Stimulated activated naive CD8-positive, alpha-beta T cell treated with anti-CD3 and anti-CD28 coated beads, Interleukin-15, Interleukin-2, amounts not matched to agents 100 ng/mL and 50 ng/mL, for 24 hours (primary cell): ENCODE results near the gene FRMPD1.
A peak's percentile ranks its signal among the peaks of the same experiment; 100 is the strongest.
"Not testable (repeated sequence)": the region's sequence is repeated elsewhere in the genome, so short reads cannot be mapped to it uniquely, and the experiment has no call there.

ENCODE experiments used
- H3K27ac Mint-ChIP-seq: one replicate; pipeline ENCODE4 v1.8.0; 2021; ENCODE audit warnings: mild to moderate bottlenecking, mixed read lengths
- H3K27me3 Mint-ChIP-seq: one replicate; pipeline ENCODE4 v1.8.0; 2021; ENCODE audit warnings: mixed read lengths
- H3K36me3 Mint-ChIP-seq: one replicate; pipeline ENCODE4 v1.8.0; 2021; ENCODE audit warnings: low read depth, mixed read lengths
- H3K4me1 Mint-ChIP-seq: one replicate; pipeline ENCODE4 v1.8.0; 2021; ENCODE audit warnings: low read depth, mixed read lengths
- H3K4me3 Mint-ChIP-seq: one replicate; pipeline ENCODE4 v1.8.0; 2021; ENCODE audit warnings: mild to moderate bottlenecking, mixed read lengths
- H3K9me3 Mint-ChIP-seq: one replicate; pipeline ENCODE4 v1.8.0; 2021; ENCODE audit warnings: mixed read lengths

FRMPD1 gene

DNA sequence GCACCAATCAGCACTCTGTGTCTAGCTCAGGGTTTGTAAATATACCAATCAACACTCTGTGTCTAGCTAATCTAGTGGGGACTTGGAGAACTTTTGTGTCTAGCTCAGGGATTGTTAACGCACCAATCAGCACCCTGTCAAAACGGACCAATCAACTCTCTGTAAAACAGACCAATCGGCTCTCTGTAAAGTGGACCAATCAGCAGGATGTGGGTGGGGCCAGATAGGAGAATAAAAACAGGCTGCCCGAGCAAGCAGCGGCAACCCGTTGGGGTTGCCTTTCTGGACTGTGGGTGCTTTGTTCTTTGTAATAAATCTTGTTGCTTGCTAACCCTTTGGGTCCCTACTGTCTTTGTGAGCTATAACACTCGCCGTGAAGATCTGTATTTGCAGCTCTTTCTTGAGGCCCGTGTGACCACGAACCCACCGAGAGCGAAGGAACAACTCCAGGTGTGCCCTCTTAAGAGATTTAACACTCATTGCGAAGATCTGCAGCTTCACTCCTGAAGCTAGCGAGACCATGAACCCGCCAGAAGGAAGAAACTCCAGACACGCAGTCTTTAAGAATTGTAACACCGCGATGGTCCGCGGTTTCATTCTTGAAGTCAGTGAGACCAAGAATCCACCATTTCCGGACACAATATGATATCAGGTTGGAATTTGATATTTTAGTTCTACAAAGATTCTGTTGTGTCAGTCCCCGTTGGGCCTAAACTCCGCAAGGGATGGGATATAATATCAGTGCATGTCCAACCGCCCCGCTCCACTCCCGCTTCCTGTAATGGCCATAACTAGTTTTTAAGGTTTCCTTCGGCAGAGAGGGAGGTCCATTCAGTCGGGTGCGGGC lies 102.1 kb downstream of the FRMPD1 start:
- peaks cover 37% of the 10 kb centered on the region for H3K4me1 Mint-ChIP-seq
- H3K4me3 Mint-ChIP-seq: peak overlapping the region; percentile 98
- H3K27me3 Mint-ChIP-seq: no peaks in the 10 kb centered on the region
- H3K27ac Mint-ChIP-seq: peak overlapping the region; percentile 94
- no peaks in the 10 kb centered on the region for H3K9me3 Mint-ChIP-seq
- H3K36me3 Mint-ChIP-seq: no peaks in the 10 kb centered on the region

DNA sequence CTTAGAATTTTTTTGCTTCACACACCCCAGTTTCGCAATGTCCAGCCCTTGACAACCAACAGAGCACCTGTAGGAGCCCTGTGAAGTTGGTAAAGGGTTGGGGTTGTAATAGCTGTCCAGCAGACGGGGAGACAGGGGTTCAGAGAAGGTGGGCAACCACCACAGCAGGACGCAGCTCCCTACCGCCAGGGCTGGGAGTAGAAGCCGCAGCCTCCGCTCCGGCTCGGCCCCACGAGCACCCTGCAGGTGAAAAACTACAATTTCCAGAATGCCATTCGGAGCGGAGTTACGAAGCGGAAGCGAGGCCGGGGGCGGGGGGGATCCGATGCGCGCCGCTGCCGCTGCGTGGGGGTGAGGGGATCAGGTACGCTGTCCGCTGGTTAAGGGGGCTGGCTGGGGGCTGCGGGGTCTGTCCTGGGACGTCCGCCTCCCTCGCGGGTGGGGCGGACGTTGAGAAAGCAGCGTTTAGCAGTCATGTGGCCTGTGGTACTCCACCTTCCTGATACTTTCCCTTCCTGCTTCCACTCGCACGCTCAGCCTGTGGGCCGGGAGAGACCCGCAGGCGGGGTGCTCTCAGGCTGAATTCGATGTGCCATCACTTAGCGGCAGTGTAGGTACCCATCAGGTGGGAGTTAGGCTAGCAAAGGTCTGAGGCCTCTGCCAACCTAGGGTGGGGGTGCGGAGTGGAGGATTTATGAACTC lies 102.9 kb downstream of the FRMPD1 start, which contains the start of gene TRMT10B:
Gene TRMT10B, plus strand, starts transcription at position 317 of the 702 bp plus-strand sequence. CDS start 8,127 bp downstream, outside the sequence.
- Mint-ChIP-seq H3K4me1 (peaks cover 37% of the 10 kb centered on the region), H3K4me3 (peak within 1 kb of the TSS; percentile 98), H3K27me3 (no peaks in the 10 kb centered on the region), H3K27ac (peak within 1 kb of the TSS; percentile 94), H3K9me3 (no peaks in the 10 kb centered on the region), H3K36me3 (no peaks in the 10 kb centered on the region)

DNA sequence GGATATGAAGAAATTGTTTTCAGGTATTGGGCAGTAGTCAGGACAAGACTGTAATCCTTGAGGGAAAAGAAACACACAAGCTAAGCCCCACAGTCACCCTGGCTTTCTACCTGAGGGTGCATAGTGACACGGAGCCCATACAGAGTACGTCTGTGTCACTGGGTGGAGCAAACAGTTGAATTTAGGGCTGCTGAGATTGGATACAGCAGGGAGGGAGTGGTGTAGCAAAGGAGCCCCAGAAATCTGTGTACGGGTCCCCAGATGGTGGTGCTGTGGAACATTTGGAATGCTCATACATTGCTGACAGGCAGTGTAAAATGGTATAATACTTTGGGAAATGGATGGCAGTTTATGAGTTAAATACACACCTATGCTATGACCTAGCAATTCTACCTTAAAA lies 108.0 kb downstream of the FRMPD1 start:
- no peaks in the 10 kb centered on the region for H3K27me3 Mint-ChIP-seq
- H3K27ac Mint-ChIP-seq: no peak overlapping the region
- H3K4me1 Mint-ChIP-seq: peaks cover 25% of the 10 kb centered on the region
- peaks cover 17% of the 10 kb centered on the region for H3K36me3 Mint-ChIP-seq
- H3K9me3 Mint-ChIP-seq: no peaks in the 10 kb centered on the region
- H3K4me3 Mint-ChIP-seq: no peak overlapping the region

DNA sequence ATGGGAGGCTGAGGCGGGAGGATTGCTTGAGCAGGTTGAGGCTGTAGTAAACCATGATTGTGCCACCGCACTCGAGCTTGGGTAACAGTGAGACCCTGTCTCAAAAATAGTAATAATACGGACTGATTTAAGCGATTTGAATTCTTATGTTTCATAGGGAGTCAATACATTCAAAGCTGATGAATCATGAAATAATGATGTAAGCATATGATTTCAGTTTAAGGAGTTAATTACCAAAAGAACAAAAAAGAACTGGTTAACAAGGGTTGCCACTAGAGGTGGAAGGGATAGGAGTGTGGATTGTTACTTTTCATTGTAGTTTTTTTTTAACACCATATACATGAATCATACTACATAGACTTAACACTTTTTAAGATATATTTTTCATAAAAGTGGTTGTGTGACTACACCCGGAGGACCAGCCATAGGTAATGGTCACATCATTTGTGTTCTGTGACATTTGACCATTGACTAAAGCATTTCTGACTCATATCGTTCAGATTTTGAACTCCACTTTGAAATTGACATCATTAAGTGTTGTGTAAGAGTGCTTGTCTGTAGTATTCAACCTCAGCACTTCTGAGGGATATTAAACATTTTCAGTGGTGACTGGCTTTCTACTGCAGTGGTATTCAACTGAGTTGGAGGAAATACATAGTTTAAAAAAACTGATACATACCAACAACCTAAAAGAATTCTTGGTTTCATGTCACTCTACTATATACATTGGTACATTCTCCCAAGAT lies 109.8 kb downstream of the FRMPD1 start:
- H3K27ac Mint-ChIP-seq: no peak overlapping the region
- no peaks in the 10 kb centered on the region for H3K9me3 Mint-ChIP-seq
- H3K27me3 Mint-ChIP-seq: no peaks in the 10 kb centered on the region
- H3K36me3 Mint-ChIP-seq: peaks cover 29% of the 10 kb centered on the region
- no peak overlapping the region for H3K4me3 Mint-ChIP-seq
- H3K4me1 Mint-ChIP-seq: peaks cover 11% of the 10 kb centered on the region

DNA sequence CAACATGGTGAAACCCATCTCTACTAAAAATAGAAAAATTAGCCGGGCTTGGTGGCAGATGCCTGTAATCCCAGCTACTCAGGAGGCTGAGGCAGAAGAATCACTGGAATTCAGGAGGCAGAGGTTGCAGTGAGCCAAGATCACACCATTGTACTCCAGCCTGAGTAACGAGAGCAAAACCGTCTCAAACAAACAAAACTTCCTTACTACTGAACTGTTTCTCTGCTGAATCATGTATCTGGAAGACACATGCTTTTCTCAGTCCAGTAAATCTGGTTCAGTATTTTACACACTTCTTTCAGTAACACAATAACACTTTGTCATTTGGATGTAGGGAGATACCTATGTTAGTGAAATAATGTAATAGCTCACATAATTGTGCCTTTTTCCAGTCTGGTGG lies 110.8 kb downstream of the FRMPD1 start:
- Mint-ChIP-seq H3K4me1 (peaks cover 6% of the 10 kb centered on the region), H3K4me3 (no peak overlapping the region), H3K9me3 (no peaks in the 10 kb centered on the region), H3K27ac (peak overlapping the region; percentile 37), H3K27me3 (no peaks in the 10 kb centered on the region), H3K36me3 (peaks cover 30% of the 10 kb centered on the region)

DNA sequence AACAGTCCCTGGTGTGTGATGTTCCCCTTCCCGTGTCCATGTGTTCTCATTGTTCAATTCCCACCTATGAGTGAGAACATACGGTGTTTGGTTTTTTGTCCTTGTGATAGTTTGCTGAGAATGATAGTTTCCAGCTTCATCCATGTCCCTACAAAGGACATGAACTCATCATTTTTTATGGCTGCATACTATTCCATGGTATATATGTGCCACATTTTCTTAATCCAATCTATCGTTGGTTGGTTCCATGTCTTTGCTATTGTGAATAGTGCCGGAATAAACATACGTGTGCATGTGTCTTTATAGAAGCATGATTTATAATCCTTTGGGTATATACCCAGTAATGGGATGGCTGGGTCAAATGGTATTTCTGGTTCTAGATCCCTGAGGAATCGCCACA lies 114.5 kb downstream of the FRMPD1 start:
- H3K36me3 Mint-ChIP-seq: peaks cover 40% of the 10 kb centered on the region
- not testable (repeated sequence) for H3K27me3 Mint-ChIP-seq, H3K4me1 Mint-ChIP-seq, H3K9me3 Mint-ChIP-seq, H3K4me3 Mint-ChIP-seq, H3K27ac Mint-ChIP-seq

DNA sequence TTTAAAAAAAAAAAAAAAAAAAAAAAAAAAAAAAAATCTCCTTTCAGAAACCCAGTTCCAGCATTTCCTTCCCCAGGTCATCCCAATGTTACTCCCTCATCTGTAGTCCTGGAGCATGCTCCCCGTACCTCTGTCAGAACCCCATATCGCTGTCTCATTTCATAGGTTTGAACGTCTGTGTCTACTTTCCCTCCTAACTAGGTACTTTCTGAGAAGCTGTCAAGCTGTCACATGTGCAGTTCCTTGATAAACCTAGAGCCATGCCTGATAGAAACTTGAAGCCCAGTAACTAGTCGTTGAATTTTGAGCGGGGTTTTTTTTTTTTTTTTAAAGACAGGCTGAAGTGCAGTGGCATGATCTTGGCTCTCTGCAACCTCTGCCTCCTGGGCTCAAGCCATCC lies 118.6 kb downstream of the FRMPD1 start:
- peaks cover 40% of the 10 kb centered on the region for H3K36me3 Mint-ChIP-seq
- no peaks in the 10 kb centered on the region for H3K9me3 Mint-ChIP-seq
- no peak overlapping the region for H3K27ac Mint-ChIP-seq
- H3K4me3 Mint-ChIP-seq: no peak overlapping the region
- H3K4me1 Mint-ChIP-seq: no peaks in the 10 kb centered on the region
- no peaks in the 10 kb centered on the region for H3K27me3 Mint-ChIP-seq

DNA sequence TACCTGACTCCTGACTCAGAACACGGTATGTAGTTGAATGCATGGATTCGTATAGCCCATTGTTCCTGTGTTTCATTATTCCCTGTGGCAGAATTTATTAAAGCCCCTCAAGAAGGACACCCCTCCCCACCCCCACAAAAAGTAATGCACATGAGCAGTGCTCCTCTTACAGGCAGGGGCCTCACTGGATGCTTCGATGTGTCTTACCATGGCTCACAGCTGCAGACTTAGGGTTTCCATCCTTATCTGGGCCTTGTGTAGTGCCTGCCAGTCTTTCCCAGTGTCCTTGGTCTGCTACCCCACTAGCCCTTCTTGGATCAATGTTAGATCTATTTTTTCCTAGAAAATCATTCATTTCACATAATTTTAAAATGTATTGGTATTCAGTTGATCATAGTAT lies 119.2 kb downstream of the FRMPD1 start:
- H3K27ac Mint-ChIP-seq: peak overlapping the region; percentile 8
- no peak overlapping the region for H3K4me3 Mint-ChIP-seq
- H3K4me1 Mint-ChIP-seq: no peaks in the 10 kb centered on the region

DNA sequence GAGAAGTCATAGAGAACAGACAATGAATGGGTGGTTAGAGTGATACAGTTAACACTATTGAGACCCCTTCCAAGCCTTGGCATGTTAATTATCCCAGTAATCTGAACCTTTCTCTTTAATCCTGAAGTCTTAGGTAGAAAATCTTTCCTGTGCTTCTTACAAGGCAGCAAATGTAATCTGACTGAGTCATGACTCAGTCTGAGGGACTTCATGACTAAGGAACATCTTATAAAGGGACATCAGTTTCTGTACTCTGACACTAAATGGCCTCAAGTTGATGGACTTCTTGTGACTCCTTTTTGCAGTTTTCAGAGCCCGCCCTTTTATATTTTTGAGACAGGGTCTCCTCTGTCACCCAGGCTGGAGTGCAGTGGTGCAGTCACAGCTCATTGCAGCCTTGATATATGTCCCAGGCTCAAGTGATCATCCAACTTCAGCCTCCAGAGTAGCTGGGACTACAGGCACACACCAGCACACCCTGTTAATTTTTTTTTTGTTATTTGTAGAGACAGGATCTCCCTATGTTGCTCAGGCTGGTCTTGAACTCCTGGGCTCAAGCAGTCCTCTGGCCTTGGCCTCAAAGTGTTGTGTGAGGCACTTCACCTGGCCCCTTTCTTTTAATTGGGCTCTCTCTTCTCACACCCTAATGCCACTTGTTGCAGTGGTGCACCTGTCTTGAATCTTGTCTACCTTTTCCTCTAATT lies 124.6 kb downstream of the FRMPD1 start:
- Mint-ChIP-seq H3K4me1 (peaks cover under 1% of the 10 kb centered on the region), H3K9me3 (no peaks in the 10 kb centered on the region), H3K27me3 (no peaks in the 10 kb centered on the region), H3K36me3 (peaks cover 68% of the 10 kb centered on the region), H3K27ac (no peak overlapping the region), H3K4me3 (no peak overlapping the region)

More for the DNA sequence above, 119.2 kb downstream of the FRMPD1 start:
- peaks cover 42% of the 10 kb centered on the region for H3K36me3 Mint-ChIP-seq
- no peaks in the 10 kb centered on the region for H3K27me3 Mint-ChIP-seq
- no peaks in the 10 kb centered on the region for H3K9me3 Mint-ChIP-seq

DNA sequence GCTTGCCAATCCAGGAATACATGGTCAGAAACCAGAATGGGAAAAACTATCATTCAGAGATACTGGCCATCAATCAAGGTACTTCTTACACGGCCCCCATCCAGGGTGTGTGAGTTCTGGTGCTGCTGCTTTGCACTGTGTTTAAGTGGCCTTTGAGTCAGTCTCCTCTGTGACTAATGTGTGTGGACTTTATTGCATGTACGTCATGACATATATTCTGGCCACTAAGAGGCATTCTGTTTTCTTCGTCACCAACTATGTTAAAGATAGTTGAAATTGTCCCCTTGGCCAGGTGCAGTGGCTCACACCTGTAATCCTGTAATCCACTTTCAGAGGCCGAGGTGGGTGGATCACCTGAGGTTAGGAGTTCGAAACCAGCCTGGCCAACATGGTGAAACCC lies 125.6 kb downstream of the FRMPD1 start:
- no peaks in the 10 kb centered on the region for H3K9me3 Mint-ChIP-seq
- H3K27ac Mint-ChIP-seq: no peak overlapping the region
- H3K27me3 Mint-ChIP-seq: no peaks in the 10 kb centered on the region
- H3K4me1 Mint-ChIP-seq: peaks cover 9% of the 10 kb centered on the region
- peaks cover 77% of the 10 kb centered on the region for H3K36me3 Mint-ChIP-seq
- no peak overlapping the region for H3K4me3 Mint-ChIP-seq

DNA sequence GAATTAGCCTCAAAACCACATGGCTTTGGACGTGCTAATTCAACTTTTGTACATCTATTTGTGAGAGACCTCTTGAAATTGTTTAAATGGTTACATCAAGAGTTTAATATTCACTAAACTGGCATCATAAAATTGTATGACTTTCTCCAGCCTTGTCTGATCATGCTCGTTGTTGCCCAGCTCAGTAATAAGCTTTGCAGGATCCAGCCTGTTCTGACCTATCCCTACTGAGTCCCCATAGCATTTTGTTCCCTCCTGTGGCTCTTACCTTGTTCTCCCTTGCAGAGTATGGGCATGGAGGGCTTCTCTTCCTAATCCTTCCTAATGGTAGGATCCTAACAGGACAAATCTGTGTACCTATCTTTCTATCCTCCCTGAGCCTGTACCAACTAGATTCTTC lies 127.8 kb downstream of the FRMPD1 start:
- Mint-ChIP-seq H3K36me3 (peaks cover 85% of the 10 kb centered on the region), H3K4me1 (peaks cover 31% of the 10 kb centered on the region), H3K27ac (no peak overlapping the region), H3K27me3 (no peaks in the 10 kb centered on the region), H3K9me3 (no peaks in the 10 kb centered on the region), H3K4me3 (no peak overlapping the region)

DNA sequence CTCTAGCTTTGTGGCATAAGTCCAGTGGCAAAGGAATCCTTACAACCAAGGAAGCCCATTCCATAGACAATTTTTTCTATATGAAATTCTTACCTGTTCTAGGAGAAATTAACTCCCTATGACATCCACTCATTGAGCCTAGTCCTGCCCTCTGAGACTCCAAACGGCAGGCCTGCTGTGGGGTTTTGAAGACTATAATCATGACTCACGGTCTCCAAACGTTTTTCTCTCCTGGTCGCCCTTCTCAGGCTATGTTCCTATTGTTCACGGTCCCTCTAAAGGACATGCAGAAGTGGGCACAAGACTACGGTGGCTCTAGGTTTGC lies 133.5 kb downstream of the FRMPD1 start:
- Mint-ChIP-seq H3K9me3 (no peaks in the 10 kb centered on the region), H3K27me3 (no peaks in the 10 kb centered on the region), H3K27ac (peak overlapping the region; percentile 95), H3K36me3 (peaks cover 45% of the 10 kb centered on the region), H3K4me3 (peak overlapping the region; percentile 97), H3K4me1 (peaks cover 41% of the 10 kb centered on the region)

DNA sequence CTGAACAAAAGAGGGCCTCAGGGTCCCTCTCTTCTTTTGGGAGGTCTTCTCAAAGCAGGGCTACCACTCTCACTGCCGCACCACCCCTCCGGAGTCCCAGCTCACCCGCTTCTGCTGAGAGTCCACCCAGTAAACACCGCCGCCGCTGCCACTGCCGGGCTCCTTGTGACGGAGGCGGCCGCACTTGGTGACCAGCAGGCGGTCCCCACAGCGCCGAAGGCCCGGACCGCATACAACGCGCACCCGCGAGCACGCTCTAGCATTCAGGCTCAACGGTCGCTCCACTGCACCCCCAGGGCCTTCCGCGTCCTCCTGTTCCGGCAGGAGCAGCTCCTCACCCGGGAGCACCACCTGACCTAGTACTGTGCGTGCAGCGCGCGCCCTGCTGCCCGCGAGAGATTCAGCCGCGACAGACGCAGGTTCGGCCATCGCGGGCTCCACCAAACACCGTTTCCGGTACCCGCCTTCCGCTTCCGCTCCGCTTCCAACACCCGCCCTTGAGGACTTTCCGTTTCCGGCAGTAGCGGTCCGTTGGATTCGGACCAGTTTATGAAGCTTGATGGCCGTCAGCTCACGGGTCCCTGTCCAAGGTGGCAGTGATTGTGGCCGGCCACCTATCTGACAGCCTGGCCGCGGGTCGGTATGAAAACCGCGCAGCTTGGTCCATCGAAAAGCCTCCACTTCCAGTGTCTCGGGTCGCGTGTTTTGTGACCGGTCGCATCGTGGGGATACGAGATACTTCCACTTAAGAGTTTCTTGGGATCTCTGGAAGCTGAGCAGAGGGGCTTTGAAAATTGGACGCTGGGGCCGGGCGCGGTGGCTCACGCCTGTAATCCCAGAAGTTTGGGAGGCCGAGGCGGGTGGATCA lies 134.1 kb downstream of the FRMPD1 start, which contains the start of gene EXOSC3:
Gene EXOSC3, minus strand, starts transcription at position 449 of the 868 bp plus-strand sequence. Its CDS starts 20 bp downstream, at position 429.
- Mint-ChIP-seq H3K4me3 (peak within 1 kb of the TSS; percentile 97), H3K4me1 (peaks cover 41% of the 10 kb centered on the region), H3K27ac (peak within 1 kb of the TSS; percentile 95), H3K27me3 (no peaks in the 10 kb centered on the region), H3K36me3 (peaks cover 39% of the 10 kb centered on the region), H3K9me3 (no peaks in the 10 kb centered on the region)

DNA sequence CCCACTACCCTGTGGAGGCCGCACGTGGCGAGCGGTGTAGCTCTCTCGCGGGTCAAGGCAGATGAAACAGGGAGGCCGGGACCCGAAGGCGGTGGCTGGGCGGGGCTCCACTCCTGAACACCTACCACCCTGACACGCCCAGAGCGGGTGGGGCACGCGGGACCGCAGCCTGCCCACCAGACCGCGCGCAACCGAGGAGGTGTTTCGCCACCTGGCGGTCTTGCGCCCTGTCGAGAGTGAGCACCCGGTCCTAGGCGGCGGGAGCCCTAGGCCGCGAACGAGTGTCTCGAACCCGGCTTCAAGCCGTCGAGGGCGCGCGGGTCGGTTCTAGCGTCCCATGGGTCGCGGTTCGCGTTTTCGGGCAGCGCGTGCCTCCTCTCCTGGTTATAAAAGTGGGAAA lies 136.3 kb downstream of the FRMPD1 start:
- Mint-ChIP-seq H3K4me3 (no peak overlapping the region), H3K36me3 (peaks cover 22% of the 10 kb centered on the region), H3K27me3 (no peaks in the 10 kb centered on the region), H3K4me1 (peaks cover 25% of the 10 kb centered on the region), H3K9me3 (peaks cover 4% of the 10 kb centered on the region), H3K27ac (no peak overlapping the region)
